HG02885 (cell line): ENCODE results near the gene RITA1.

Experiments used
- ATAC-seq: cut with Tn5 transposase; IDR thresholded peaks from one replicate; pipeline ENCODE4 v1.9.1; 2021; ENCODE audit warnings: mild to moderate bottlenecking; ENCODE audit not compliant: unreplicated experiment, poor library complexity

RITA1 gene

GRCh38 chr12:113173081-113173698, 12.3 kb upstream of the RITA1 start:
- no peak for ATAC-seq

- ATAC-seq = peak; percentile 77
Observed at GRCh38 chr12:113174461-113175384, 10.8 kb upstream of the RITA1 start.

- ATAC-seq = no peak
Observed at GRCh38 chr12:113179023-113179422, 6.5 kb upstream of the RITA1 start.

- ATAC-seq = no peak
Observed at GRCh38 chr12:113180333-113180732, 5.2 kb upstream of the RITA1 start.

- ATAC-seq = no peak
Observed at GRCh38 chr12:113181975-113182374, 3.5 kb upstream of the RITA1 start.

GRCh38 chr12:113183030-113183589, 2.4 kb upstream of the RITA1 start:
- no peak for ATAC-seq

GRCh38 chr12:113184098-113184899, 1.2 kb upstream of the RITA1 start:
- peak; percentile 51 for ATAC-seq

- peak; percentile 86 for ATAC-seq
Observed at GRCh38 chr12:113184900-113185179, 681 bp upstream of the RITA1 start.

GRCh38 chr12:113186033-113186365, 478 bp downstream of the RITA1 start:
- ATAC-seq = no peak

GRCh38 chr12:113186666-113187325, 1.3 kb downstream of the RITA1 start:
- no peak for ATAC-seq

- ATAC-seq = no peak
Observed at GRCh38 chr12:113189361-113189760, 3.8 kb downstream of the RITA1 start.

GRCh38 chr12:113190761-113191160, 5.2 kb downstream of the RITA1 start:
- no peak for ATAC-seq

GRCh38 chr12:113191227-113191626, 5.7 kb downstream of the RITA1 start:
- no peak for ATAC-seq

- no peak for ATAC-seq
Observed at GRCh38 chr12:113194971-113195391, 9.5 kb downstream of the RITA1 start.

GRCh38 chr12:113195598-113195997, 10.1 kb downstream of the RITA1 start:
- ATAC-seq = no peak

- ATAC-seq = no peak
Observed at GRCh38 chr12:113196582-113196981, 11.1 kb downstream of the RITA1 start.

GRCh38 chr12:113196990-113197389, 11.5 kb downstream of the RITA1 start:
- ATAC-seq = peak; percentile 66

- no peak for ATAC-seq
Observed at GRCh38 chr12:113197518-113198077, 12.1 kb downstream of the RITA1 start.

- no peak for ATAC-seq
Observed at GRCh38 chr12:113198296-113198695, 12.8 kb downstream of the RITA1 start.
